Iris pigment epithelial cell (primary cell): ENCODE data around the gene HOXC6.
A peak's percentile ranks its signal among the peaks of the same experiment; 100 is the strongest.

Experiments used
- DNase-seq: peaks from one replicate; pipeline ENCODE4 v3.0.0-alpha.2; 2011; ENCODE audit warnings: low read depth

Gene HOXC6

GRCh38 chr12:54028314-54029201 lies at the start of gene HOXC6:
Gene HOXC6, plus strand, starts transcription at chr12:54028440. Its CDS starts 82 bp downstream, at chr12:54028522.
- DNase-seq: peak; percentile 42

DNA sequence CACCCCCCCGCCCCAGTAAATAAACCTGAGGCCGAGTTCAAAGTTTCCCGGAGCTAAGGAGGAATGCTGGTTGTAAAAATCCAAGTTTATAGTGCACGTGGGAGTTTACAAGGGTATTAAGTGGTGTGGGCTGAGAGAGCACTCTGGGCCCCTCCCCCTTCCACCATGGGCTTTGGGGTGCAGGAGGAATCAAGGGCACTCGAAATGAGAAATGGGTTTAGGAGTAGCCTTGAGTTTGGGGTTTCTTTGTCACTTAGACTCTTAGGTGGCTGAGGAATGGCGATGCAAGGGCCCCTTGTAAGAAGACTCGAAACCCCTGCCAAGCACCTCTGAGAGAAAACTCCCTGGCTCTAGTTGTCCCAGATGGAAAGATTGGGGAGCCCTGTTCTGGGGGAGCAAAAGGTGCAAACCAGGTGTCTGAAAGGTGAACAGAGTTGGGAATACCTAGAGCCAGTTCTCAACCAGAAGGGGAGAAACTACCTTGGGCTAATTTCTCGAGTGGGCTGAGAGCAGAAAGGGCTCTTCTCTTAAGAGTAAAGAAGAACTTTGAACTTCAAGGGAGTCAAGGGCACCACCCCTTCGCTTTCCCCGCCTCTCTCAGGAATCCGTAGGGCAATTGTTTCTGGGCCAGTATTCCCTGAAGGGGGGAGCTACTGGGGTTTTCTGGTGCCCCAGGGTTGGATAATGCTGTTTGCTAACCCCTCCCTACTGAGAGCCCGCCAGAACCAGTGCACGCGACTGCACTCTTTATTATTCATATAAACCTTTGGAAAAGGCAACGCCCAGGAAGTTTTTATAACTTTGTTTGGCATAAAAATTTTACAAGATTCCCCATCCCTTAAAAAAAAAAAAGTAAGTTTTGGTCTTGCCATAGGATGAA lies 49.5 kb upstream of the HOXC6 start:
- DNase-seq: no peak

- DNase-seq: no peak
These were observed 48.0 kb upstream of the HOXC6 start for GRCh38 chr12:53980104-53980801.

DNA sequence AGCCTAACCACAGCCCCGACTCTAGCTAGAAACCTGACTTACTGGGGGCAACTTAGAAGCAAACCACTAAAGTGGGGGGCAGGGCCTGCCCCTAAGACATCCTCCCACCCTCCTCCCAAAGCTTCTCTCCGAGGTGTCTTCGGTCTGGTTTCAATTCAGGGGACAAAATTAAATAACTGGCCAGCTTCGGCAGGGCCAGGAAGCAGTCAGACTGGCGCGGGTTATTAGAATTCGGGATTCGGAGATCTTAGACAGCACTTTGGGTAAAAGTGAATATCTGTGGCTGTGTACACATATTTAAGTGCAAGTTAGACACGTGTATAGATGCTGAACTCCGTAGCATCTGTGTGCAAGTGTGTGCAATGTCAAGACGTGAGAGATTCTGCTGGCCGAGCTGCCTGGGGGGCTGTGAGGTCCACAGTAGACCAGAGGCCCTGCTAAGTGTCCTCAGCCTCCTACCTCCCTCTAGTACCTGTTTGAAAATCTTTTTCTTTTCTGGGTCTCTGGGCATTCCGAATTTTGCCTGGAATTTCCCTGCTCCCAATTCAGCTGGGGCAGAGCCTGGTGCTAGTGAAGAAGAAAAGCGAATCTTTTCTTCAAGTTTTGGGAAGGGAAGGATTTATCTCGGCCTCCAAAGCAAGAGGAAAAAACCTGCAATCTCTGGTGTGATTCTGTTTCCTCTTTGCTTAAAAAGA lies 47.3 kb upstream of the HOXC6 start:
- no peak for DNase-seq

DNA sequence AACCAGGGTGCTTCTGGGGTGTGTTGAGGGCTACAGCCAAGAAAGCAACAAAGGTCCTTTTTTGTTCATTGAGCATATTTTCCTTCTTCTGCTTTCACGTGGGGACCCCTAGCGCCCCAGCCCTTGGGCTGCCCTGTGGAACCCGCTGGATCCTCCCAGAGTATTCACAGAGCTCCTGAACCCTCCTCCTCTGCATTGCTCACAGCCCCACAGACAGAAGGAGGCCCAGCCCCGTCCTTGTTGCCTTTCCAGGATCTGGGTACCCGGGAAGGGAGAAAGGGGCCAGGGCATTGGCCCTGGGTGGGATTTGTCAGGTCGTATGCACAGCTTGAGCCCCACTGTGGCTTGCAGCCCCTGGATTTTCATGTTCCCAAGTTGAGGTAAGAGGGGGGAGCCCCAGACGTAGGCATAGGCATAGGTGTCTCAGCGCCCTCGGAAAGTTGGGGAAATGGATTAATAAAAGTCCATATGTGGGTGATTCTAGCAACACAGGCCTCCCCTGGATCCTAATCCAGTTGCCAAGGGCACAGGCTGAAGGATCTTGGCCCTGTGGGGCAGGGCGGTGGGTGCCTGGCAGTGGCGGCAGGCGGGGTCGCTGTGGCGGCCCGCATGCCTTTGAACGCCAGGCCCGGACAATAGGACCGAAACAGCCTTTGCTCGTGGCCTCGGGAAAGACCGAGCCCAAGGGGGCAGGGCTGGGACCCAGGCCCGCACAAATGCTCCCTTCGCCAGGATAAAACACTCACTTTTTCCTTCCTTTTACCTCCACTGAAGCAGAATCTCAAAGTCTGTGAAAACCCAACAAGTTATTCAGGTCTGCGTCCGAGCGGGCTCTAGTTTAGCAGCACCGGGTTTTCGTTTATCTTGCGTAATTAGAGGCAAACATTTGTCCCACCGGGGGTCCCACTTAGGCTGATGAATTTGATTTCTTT lies 46.3 kb upstream of the HOXC6 start:
- DNase-seq: no peak

GRCh38 chr12:53982648-53983567 lies 45.3 kb upstream of the HOXC6 start:
- no peak for DNase-seq

- DNase-seq: no peak
These were observed 44.7 kb upstream of the HOXC6 start for GRCh38 chr12:53983568-53983949.

DNA sequence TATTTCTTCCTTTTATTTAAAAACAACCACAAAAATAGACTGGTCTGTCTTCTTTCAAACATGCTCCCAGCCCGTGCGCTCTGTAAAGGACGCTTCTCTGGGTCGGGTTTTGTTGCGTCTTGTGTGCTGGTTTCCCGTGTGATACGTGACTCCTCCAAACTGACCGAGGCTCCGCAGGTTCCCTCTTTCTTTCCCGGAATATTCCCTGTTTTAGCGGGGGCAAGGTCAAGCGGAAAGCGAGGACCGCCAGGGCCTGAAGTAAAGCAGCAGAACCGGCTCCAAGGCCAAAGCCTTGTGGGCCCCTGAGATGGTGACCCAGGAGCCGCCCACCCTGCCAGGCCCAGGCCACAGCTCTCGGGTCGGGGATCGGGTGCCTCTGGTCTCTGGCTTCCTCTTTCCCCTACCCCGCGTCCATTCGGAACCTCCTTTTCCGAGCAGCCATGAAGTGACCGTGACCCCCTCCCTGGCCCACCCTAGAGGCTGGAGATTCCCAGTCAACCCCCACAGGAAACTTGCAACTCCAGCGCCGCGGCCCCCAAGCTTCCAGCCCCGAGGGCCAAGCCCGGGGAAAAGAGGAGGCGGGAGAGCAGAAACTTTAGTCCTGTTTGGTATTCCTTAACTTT lies 44.2 kb upstream of the HOXC6 start:
- no peak for DNase-seq

- DNase-seq: peak; percentile 56
These were observed 43.1 kb upstream of the HOXC6 start, which contains the start of gene HOXC10 for GRCh38 chr12:53984901-53985691. Gene HOXC10, plus strand, starts transcription at chr12:53985146. Its CDS starts 114 bp downstream, at chr12:53985260.

GRCh38 chr12:53985692-53985993 lies 42.6 kb upstream of the HOXC6 start:
- DNase-seq: no peak

- no peak for DNase-seq
These were observed 42.1 kb upstream of the HOXC6 start for GRCh38 chr12:53985994-53986685.

GRCh38 chr12:53986686-53987483 lies 41.4 kb upstream of the HOXC6 start:
- DNase-seq: no peak

- no peak for DNase-seq
These were observed 40.4 kb upstream of the HOXC6 start for GRCh38 chr12:53987787-53988230.

GRCh38 chr12:53988541-53989226 lies 39.6 kb upstream of the HOXC6 start:
- no peak for DNase-seq

GRCh38 chr12:53989227-53990113 lies 38.8 kb upstream of the HOXC6 start:
- DNase-seq: peak; percentile 61
